IPS-18c (cell line): ENCODE results near the gene HTR2A.
A peak's percentile ranks its signal among the peaks of the same experiment; 100 is the strongest.

ENCODE experiments used
- H3K4me3 ChIP-seq: 2 replicates; pipeline ENCODE4 v1.7.0; 2013; ENCODE audit warnings: low read depth, mild to moderate bottlenecking, low read length, moderate library complexity; ENCODE audit not compliant: insufficient read depth
- H3K9me3 ChIP-seq: one replicate; pipeline ENCODE4 v1.6.1; 2013; ENCODE audit warnings: mild to moderate bottlenecking, low read length, moderate library complexity; ENCODE audit not compliant: control insufficient read depth, insufficient read depth

Gene HTR2A

DNA sequence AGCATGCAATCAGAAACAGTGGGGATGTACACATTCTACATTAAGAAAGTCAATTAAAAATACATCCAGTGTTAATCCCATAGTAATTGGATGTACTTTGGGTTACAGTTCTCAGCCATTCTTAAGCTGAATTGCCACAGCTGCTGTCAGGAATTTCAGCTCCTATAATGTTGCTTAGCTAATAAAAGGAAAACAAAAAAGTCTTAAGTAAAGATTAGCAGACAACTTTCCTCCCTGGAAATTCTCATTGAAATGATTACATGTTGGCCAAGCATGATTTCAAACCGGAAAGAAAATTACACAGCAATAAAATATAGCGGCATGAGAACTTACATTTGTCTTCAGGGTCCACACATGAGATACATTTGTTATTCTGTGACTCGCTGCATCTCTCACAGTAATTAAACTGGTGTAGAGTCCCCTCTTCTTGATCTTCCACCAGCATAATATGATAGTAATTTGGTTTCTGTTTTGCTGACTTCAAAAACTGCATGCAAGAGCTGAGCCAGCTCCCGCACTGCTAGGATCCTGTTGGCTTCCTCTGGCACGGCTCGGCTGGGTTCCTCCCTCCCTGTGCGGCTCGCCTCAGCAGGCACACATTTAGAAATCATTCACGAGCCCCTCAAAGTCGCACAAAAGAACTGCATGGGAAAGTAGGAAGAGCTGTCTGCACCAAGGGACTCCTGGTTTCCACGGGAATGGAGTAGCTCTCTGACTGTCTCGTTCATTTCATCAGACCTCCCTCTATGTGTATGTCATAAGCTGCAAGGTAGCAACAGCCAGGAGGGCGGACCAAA, at the start of gene HTR2A:
HTR2A (minus strand) TSS at position 713 of the 797 bp plus-strand sequence. CDS start 1,147 bp downstream, outside the sequence.
- no peaks in the 10 kb centered on the region for H3K9me3 ChIP-seq
- no peak within 1 kb of the TSS for H3K4me3 ChIP-seq

DNA sequence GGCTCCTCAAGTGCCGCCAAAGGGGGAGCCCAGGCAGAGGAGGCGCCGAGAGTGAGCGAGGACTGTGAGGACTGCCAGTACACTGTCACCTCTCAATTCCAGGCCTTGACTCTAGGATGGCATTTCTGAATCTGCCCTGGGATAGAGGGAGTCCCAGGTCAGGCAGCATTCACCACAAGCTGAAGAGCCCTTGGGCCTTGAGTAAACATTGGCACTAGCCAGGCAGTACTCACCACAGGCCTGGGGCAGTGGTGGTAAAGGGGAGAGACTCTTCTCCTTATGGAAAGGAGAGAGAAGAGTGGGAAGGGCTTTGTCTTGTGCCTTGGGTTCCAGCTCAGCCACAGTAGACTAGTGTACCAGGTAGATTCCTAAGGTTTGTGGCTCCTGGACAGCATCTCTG, 39.7 kb upstream of the HTR2A start:
- Histone ChIP-seq H3K9me3 (peaks cover 6% of the 10 kb centered on the region), H3K4me3 (no peak overlapping the region)

DNA sequence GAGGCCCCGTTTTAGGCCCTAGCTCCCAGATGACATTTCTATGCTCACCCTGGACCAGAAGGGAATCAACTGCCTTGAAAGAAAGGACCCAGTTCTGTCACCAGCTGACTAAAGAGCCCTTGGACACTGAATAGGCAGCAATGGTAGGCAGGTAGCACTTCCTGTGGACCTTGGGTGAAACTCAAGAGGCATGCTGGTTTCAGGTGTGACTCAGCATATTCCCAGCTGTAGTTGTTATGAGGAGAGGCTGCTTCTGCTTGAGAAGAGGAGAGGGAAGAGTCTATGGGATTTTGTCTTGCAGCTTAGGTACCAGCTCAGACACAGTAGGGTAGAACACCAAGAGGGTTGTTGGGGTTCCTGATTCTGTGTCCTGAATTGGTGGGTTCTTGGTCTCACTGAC, 37.9 kb upstream of the HTR2A start:
- H3K9me3 ChIP-seq = peaks cover 6% of the 10 kb centered on the region
- no peak overlapping the region for H3K4me3 ChIP-seq

DNA sequence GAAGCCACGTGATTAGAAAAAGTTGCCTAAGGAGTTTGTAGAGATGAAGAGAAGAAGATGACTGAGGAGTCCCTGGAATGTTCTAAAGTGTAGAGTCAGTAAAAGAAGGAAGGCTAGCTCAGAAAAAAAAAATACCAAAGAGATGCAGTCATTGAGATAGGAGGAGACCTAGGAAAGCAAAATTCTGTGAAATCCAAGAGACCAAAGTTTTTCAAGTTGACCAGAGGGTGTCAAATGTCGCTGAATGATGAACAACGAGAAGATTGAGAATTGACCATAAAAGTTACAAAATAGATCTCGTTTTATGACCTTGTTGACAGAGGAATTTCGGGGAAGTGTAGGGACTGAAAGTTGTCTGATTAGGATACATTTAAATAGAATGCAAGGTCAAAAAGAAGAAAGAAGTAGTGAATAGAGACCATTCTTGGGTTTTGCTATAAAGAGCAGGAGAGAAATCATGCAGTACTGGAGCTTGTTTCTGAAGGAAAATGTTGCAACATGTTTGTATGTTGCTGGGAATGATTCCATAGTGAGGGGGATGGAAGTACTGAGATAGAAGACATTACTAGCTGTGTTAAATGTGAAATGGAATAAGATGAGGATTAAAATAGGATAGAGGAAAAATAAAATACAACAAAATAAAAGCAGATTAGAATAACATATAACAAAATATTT, 30.2 kb upstream of the HTR2A start:
- no peak overlapping the region for H3K4me3 ChIP-seq
- H3K9me3 ChIP-seq = no peaks in the 10 kb centered on the region

DNA sequence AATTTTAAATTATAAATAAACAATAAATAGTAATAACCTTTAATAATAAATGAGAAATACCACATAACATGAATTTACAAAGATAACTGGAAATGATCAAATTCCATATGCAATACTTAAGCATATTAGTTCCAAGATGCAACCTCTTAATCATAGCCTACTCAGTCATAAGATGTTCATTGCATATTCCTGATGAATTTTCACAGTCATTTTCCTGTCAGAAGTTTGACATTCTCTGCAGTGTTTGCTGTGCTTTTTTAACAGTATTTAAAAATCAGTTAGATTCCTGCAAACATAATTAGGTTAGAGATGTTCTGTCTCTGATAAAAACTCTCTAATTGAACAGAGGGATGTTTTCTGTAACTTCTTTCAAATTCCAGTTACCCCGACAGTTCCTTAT, 28.6 kb upstream of the HTR2A start:
- H3K9me3 ChIP-seq = no peaks in the 10 kb centered on the region
- no peak overlapping the region for H3K4me3 ChIP-seq

DNA sequence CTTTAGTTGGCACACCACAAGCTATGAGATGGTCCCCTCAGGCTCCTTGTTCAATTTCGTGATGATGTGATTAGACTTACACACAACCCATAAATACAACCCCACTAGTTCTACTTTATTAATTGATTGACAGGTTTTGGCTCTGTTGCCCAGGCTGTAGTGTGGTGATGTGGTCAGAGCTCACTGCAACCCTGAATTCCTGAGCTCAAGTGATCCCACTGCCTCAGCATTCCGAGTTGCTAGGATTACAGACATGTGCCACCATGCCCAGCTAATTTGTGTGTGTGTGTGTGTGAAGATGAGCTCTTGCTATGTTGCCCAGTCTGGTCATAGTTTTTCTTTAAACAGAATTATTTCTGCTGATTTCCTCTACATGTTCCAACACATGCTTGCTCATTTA, 17.5 kb upstream of the HTR2A start:
- H3K4me3 ChIP-seq = no peak overlapping the region
- H3K9me3 ChIP-seq = no peaks in the 10 kb centered on the region

DNA sequence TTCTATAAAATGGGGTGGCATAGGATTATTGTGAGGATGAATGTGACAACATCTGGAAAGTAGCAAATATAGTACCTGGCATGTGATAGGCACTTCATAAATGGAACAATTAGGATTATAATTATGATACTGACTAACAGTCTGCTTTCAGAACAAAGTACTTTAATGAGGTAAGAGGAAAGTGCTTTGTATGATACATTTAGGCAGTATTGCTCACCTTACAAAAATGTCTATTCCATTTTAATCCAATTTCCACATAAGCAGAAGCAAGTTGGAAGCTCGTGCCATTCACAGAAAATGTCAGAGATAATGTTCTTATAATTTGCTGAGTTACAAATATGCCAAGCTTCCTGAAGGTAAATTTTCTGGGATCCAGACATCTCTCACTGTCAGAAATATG, 16.9 kb upstream of the HTR2A start:
- no peaks in the 10 kb centered on the region for H3K9me3 ChIP-seq
- no peak overlapping the region for H3K4me3 ChIP-seq

DNA sequence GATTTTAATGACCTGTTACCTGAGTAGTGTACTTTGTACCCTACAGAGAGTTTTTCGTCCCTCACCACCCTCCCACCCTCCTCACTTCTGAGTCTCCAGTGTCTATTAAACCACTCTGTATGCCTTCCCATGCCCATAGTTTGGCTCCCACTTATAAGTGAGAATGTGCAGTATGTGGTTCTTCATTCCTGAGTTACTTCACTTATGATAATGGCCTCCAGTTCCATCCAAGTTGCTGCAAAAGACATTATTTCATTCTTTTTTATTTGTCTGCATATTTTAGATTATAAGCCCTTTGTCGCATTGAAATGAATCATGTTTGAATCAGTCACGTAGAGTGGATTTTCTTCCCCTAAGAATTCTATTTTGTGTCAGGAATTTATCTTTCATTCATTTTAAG, 12.2 kb upstream of the HTR2A start:
- Histone ChIP-seq H3K9me3 (no peaks in the 10 kb centered on the region), H3K4me3 (no peak overlapping the region)

DNA sequence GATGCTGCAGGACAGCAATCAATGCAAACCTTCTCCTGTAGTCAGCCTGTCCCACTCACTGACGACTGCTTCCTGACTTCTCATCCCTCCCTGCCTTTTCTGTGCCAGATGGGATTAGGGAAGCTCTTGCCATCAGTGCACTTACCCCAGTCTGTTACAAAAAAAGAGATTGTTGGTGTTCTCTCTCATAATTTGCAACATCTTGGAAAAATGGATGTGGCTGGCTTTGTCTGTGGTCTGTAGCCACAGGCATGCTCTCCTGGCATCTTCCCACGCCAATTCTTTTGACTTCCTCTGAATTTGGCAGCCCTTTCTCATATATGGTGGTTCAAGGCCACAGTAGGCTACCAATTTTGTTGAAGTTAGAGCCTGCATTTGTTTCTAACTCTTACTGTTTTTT, 11.6 kb upstream of the HTR2A start:
- no peaks in the 10 kb centered on the region for H3K9me3 ChIP-seq
- no peak overlapping the region for H3K4me3 ChIP-seq

DNA sequence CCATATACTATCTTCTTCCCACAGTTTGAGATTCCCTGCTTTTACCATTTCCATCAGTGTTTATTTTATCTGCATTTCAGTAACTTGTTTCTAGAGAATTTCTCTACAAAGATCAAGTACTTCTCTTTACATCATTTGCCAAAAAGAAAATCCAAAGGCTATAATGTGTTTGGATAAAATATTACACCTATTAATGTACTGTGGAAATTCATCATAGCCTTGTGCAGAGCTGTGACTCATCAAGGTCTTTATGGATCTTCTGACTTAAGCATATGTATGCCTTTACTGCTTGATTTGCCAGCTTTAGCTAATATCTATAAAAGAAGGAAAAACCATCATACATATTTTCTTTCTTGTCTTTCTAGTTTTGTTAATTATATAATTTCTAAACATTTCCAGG, 9.6 kb upstream of the HTR2A start:
- H3K4me3 ChIP-seq = no peak overlapping the region
- H3K9me3 ChIP-seq = no peaks in the 10 kb centered on the region

DNA sequence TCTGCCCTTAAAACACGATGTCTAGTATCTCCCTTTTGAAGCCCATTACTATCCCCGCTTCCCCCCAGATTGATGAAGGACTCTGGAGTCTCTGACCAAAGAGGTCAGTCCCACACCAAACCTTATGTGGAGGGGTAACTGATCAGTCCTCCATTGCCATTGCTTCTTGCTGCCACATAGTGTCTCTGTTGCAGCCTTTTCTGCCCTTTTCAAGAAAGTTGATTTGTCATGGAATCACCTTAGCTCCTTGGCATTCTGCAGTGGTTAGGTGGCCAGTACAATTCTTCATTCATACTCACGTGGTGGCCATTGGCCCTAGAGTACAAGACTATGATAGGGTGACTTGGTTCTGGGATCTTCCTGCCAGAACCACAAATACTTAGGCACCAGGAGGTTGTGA, 8.4 kb upstream of the HTR2A start:
- no peak overlapping the region for H3K4me3 ChIP-seq
- H3K9me3 ChIP-seq = no peaks in the 10 kb centered on the region

DNA sequence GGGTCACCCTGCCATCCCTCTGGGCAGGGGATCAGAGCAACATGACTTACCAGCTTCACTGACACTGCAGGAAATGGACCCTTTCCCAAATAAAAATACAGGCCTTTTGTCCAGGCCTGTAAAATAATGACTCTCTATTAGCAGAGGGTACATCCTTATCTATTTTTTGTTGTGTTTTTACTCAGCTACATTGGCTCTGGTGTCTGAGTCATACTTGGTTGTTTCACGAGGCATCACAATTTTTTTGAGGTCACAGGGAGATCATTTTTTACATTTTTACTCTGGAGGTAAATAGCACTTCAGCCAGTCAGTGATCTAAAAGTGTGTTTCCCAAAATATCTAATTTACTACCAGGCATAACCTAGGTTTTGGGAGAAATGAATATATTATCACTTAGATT, 6.9 kb upstream of the HTR2A start:
- Histone ChIP-seq H3K9me3 (no peaks in the 10 kb centered on the region), H3K4me3 (no peak overlapping the region)

DNA sequence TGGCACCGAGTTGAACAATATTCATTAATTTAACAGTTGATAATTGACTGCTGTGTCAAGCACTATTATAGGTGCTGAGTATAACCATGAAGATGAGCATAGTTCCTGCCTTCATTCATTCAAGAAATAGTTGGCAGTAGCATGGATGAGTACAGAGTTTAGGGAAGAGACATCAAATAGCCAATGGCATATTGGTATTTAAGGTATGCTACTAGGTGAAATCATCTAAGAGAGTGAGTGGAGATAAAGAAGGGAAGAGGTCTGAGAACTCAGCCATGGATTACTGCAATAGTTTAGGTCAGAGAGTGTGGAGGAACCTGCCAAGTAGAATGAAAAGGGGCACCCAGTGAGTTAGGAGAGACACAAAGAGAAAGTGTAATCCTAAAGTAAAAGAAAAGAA, 4.9 kb upstream of the HTR2A start:
- Histone ChIP-seq H3K4me3 (no peak overlapping the region), H3K9me3 (no peaks in the 10 kb centered on the region)

DNA sequence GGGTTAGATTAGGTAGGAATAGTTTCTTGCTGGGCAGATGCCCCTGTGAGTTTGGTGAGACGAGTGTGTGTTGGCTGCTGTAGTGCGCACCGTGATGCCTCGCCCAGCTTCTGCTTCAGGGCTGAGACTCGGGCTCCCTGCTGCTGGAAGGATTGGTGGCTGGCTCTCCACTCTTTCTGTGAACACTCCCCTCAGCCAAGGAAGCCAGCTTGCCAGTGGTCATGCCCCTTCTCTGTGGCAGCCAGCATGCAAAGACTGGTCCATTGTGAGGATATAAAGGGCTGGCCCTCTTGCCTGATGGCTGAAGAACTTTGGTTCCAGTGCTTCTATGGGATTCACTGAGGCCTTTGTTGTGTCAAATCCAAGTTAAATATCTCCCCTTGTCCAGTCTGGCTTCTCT, 2.9 kb upstream of the HTR2A start:
- Histone ChIP-seq H3K9me3 (no peaks in the 10 kb centered on the region), H3K4me3 (no peak overlapping the region)

DNA sequence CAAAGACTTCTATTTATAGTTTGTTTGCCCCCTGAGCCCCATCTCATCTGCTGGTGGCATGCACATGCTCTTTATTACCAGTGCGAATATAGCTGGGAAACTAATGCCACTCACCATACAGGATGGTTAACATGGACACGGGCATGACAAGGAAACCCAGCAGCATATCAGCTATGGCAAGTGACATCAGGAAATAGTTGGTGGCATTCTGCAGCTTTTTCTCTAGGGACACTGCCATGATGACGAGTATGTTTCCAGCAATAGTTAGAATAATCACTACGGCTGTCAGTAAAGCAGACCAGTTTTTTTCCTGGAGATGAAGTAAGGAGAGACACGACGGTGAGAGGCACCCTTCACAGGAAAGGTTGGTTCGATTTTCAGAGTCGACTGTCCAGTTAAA, 1.5 kb downstream of the HTR2A start:
- Histone ChIP-seq H3K4me3 (no peak overlapping the region), H3K9me3 (no peaks in the 10 kb centered on the region)

DNA sequence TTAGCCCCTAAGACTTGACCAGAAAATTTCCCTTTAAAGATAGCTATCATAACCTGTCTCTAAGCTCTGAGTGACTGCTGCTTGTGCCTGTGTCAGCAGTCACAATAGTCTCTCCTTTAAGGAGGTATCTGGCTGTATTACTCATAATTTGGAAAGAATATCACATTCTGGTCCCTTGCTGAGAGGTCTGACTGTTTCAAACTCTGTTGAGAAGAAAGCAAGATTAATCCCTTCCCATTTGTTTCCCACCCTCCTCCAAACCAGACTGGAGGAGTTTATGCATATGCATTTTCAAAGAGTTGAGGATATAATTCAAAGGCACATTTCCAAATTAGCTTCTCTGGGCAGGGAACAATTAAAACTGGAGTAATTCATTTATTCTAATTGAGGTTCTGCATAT, 2.3 kb downstream of the HTR2A start:
- peak overlapping the region; percentile 62; the same call in 1 of the 2 replicates for H3K4me3 ChIP-seq
- H3K9me3 ChIP-seq = no peaks in the 10 kb centered on the region

DNA sequence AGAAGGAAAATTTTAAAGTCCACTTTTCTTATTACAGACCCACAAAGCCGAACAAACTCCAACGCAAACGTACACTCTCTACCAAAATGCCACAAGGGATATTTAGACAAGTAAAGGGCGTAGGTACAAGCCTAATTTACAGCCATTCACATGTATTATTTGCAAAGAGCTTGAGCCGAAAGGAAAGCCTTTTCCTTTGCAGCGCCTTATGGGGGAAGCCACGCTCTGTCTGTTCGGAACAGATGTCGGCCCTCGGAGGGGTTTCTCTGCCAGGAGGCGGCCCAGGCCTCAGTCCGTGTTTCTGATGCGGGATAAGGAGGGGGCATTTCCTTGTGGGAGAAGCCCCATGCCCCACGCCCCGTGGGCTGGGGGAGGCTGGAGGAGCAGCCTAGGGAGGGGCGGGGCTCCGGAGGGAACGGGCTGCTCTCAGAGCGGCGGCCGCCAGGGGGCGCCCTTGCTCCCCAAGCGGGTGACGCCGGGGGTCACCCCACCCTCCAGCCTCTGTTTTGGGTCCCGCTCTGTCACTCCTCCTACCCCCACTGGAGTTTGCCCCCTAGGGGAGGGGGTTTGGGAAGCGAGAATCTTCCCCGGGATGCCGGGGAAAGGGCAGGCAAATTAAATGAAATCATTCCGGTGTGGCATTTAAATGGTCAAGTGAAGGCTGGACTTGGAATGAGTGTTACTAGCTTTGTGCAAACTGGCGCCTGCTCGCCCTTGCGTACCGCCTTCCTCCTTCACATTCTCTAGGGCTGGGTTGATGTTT, 2.9 kb downstream of the HTR2A start:
- H3K9me3 ChIP-seq = no peaks in the 10 kb centered on the region
- peak overlapping the region; percentile 62 for H3K4me3 ChIP-seq

DNA sequence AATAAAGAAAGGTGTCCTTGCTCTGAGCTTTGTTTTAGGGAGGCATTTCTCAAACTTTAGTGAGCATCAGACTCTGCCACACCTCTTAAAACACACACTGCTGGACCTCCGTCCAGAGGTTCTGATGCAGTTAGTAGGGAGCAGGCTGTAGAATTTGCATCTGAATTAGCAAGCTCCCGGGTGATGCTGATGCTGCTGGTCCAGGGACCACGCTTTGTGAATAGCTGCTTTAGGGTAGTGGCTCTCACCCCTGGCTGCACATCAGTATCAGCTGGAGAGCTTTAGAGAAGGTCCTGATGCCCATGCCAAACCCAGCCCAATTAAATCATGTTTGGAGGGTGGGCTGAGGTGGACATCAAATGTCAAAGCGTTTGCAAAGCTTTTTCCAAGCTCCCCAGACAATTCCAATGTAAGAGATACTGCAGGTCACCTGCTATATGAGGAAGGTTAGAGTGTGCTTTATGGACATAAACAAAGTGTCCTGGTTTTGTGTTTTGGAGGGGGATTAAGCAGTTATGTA, 3.6 kb downstream of the HTR2A start:
- Histone ChIP-seq H3K4me3 (peak overlapping the region; percentile 62; the same call in 1 of the 2 replicates), H3K9me3 (no peaks in the 10 kb centered on the region)
